Peyer's patch (tissue), 4 donors: ENCODE data around the gene MOB3C. TPM values are rescaled to one million over a fixed set of nuclear protein-coding genes. Genes with fewer than 3 reads are reported as not detected.

Source experiments
- DNase-seq, 3 donors: peaks; one replicate each; pipeline ENCODE4 v3.0.0-alpha.2; 2017 to 2019
- H3K27ac ChIP-seq, 4 donors: fragments of 200-600 bp; sonication (generic); one replicate each; pipeline ENCODE4 v1.5.1; 2016 to 2019
- H3K27me3 ChIP-seq, 2 donors: fragments of 200-600 bp; sonication (generic); one replicate each; pipeline ENCODE4 v1.5.1; 2019
- H3K36me3 ChIP-seq, 3 donors: fragments of 200-600 bp; sonication (generic); one replicate each; pipeline ENCODE4 v1.5.1; 2016 to 2019
- H3K4me1 ChIP-seq, 4 donors: fragments of 200-600 bp; sonication (generic); one replicate each; pipeline ENCODE4 v1.5.1; 2016 to 2019
- H3K4me3 ChIP-seq, 4 donors: fragments of 200-600 bp; sonication (generic); 1 replicate in 3 of 4; 2 replicates in 1 of 4; pipeline ENCODE4 v1.5.1; 2016 to 2019; ENCODE audit warnings: mild to moderate bottlenecking in 1 of 4
- H3K9me3 ChIP-seq, 4 donors: fragments of 200-600 bp; sonication (generic); one replicate each; pipeline ENCODE4 v1.5.1; 2016 to 2019; ENCODE audit warnings: mild to moderate bottlenecking in 1 of 4
- POLR2A ChIP-seq, 2 donors: fragments of 450-650 bp; IDR thresholded peaks; one replicate each; pipeline ENCODE4 v1.5.1; 2017; ENCODE audit warnings: antibody characterized with exemption in 2 of 2, mild to moderate bottlenecking in 2 of 2, moderate library complexity in 2 of 2
- total RNA-seq, 4 donors: library from RNA; depleted of rRNA; stranded (reverse); fragments of >200 nt; gene quantifications; one replicate each; pipeline ENCODE4 v1.1.0, GENCODE V29; 2016
- TF ChIP-seq, protein P1 (sequence below), 6 experiments: fragments of 450-650 bp in 4 of 6; fragments of 200-600 bp in 2 of 6; sonication (generic) in 1 of 6; IDR thresholded peaks; one replicate each; pipeline ENCODE4 v1.5.1; 2017 to 2019; ENCODE audit warnings: antibody characterized with exemption in 6 of 6, mild to moderate bottlenecking in 3 of 6, moderate library complexity in 1 of 6

MOB3C gene
- total RNA-seq, 4 donors from 2014 or later: 7.7 to 22.3 (median 14.5) TPM

DNA sequence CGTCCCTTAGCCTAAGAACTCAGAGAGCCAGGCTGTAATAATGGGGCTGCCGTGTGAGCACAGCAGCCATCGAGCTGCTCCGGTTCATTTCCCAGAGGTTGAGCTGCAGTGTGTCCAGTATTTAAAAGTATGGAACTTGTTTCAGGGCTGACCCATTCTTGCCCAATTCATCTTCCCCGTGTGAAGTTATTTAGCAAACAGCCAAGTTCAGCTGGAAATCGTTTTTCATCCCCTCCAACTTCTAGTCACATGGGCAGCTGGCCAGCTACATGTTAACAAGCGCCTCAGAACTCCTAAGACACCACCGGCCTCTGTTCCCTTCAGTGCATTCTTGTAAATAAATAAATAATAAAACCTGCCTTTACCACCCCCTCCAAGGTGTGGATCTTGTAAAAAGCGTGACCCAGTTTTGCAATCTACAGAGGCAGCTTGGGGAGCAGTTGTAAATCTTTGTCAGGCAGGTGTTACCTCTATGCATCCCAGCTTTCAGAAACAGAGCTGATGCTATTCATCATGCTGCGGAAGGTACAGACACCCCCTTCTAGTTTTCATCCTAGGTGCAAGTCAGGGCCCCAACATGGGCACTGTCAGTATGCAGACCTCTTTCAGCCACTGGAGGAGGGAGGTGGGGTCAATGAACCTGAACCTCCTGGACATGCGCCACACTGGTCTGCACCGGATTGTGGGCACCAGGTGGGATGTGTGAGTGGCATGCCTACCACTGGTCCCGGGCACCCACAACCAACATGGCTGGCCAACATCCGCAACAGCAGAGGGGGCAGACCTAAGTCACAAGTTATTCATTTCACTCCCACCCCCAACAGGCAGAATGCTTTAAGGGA is 46.5 kb downstream of the MOB3C start:
- Histone ChIP-seq H3K36me3 (peaks cover 0 to 47% (median 0%) of the 10 kb centered on the region in 3 donors), H3K27ac (no peak overlapping the region), H3K27me3 (no peaks in the 10 kb centered on the region), H3K4me3 (no peak overlapping the region), H3K9me3 (no peaks in the 10 kb centered on the region), H3K4me1 (no peaks in the 10 kb centered on the region)
- no peak for DNase-seq
- TF ChIP-seq POLR2A (IDR thresholded peaks at IDR 0.05): no peak
- TF ChIP-seq, protein P1, sequence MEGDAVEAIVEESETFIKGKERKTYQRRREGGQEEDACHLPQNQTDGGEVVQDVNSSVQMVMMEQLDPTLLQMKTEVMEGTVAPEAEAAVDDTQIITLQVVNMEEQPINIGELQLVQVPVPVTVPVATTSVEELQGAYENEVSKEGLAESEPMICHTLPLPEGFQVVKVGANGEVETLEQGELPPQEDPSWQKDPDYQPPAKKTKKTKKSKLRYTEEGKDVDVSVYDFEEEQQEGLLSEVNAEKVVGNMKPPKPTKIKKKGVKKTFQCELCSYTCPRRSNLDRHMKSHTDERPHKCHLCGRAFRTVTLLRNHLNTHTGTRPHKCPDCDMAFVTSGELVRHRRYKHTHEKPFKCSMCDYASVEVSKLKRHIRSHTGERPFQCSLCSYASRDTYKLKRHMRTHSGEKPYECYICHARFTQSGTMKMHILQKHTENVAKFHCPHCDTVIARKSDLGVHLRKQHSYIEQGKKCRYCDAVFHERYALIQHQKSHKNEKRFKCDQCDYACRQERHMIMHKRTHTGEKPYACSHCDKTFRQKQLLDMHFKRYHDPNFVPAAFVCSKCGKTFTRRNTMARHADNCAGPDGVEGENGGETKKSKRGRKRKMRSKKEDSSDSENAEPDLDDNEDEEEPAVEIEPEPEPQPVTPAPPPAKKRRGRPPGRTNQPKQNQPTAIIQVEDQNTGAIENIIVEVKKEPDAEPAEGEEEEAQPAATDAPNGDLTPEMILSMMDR (IDR thresholded peaks at IDR 0.05): no peak

DNA sequence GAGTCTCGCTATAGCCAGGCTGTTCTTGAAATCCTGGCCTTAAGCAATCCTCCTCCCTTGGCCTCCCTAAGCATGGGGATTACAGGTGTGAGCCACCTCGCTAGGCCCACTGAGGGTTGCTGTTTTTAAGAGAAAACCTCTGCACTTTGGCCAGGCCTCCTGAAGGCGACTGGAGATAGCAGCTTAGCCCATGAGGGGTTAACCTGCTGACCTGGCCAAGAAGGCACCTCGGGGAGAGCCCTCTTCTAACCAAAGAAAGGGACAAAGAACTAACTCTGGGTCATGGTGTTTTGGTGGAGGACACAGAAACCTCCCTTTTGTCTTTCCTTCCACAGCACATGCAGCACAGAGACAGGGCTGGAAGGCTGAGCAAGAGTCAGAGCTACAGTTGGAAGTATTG is 47.5 kb downstream of the MOB3C start:
- Histone ChIP-seq H3K4me3 (no peak overlapping the region), H3K27me3 (no peaks in the 10 kb centered on the region), H3K4me1 (no peaks in the 10 kb centered on the region), H3K9me3 (no peaks in the 10 kb centered on the region), H3K36me3 (peaks cover 0 to 44% (median 0%) of the 10 kb centered on the region in 3 donors), H3K27ac (no peak overlapping the region)
- TF ChIP-seq POLR2A (IDR thresholded peaks at IDR 0.05): no peak
- TF ChIP-seq, protein P1 (IDR thresholded peaks at IDR 0.05): no peak
- DNase-seq: no peak

DNA sequence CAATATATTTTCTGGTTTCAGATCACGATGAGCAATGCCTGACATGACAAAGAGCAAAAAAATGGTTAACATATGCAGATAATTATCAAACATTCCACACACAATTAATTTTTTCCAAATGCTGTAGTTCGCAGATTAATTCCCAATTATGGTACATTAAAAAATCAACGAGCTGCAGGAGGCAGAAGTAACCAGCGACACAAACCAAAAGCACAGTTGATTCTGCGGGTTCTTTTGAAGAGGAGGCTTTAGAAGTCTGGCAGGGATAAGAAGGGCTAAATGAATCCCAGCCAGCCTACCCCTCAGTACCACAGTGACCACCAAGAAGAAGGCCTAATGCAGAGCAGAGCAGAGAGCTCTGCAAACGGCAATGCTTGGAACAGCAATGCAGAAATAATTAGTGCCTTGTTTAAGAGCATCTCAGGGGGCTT is 48.1 kb downstream of the MOB3C start:
- H3K27me3 ChIP-seq: no peaks in the 10 kb centered on the region
- TF ChIP-seq POLR2A (IDR thresholded peaks at IDR 0.05): no peak
- TF ChIP-seq, protein P1 (IDR thresholded peaks at IDR 0.05): no peak
- peaks cover 0 to 42% (median 0%) of the 10 kb centered on the region in 3 donors for H3K36me3 ChIP-seq
- H3K9me3 ChIP-seq: no peaks in the 10 kb centered on the region
- H3K4me1 ChIP-seq: no peaks in the 10 kb centered on the region
- H3K27ac ChIP-seq: no peak overlapping the region
- H3K4me3 ChIP-seq: no peak overlapping the region
- no peak for DNase-seq

DNA sequence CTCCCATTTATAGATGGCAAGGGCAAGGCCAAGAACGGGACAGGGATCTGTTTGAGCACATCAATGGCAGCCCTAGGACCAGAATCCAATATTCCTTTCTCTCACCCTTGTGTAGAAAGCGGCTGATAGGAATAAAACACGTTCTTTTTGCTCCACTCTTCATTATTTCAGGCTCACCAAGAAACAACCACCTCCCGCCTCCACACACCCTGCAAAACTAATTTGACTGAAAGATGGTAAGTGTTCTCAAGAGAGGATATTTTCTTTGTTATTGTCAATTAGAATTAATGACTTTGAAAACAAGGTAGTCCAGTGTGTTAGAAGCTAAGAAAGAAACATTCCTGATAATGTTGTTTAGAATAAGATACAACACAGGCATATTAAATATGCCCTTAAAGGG is 53.3 kb downstream of the MOB3C start:
- DNase-seq: no peak

DNA sequence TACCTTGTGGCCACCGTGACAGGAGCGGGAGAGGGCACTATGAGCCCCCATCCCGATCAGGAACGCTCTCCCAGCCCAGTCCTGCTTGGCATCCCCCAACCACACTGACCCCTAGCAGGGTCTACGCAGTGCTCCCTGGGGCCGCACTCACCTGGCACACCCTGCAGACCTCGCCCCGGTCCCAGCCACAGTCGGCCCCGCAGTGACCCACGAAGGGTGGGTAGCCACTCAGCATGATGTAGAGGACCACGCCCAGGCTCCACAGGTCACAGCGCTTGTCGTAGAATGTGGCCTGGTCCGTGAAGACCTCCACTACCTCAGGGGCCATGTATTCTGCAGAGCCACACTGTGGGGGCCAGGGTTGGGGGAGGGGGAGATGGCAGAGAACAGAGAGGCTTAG is 54.1 kb downstream of the MOB3C start:
- Histone ChIP-seq H3K27me3 (no peaks in the 10 kb centered on the region), H3K36me3 (peaks cover 0 to 78% (median 0%) of the 10 kb centered on the region in 3 donors), H3K4me3 (no peak overlapping the region), H3K27ac (no peak overlapping the region), H3K4me1 (no peaks in the 10 kb centered on the region), H3K9me3 (no peaks in the 10 kb centered on the region)
- no peak for TF ChIP-seq POLR2A (IDR thresholded peaks at IDR 0.05)
- TF ChIP-seq, protein P1 (IDR thresholded peaks at IDR 0.05): no peak
- no peak for DNase-seq

More for the DNA sequence above, 53.3 kb downstream of the MOB3C start:
- Histone ChIP-seq H3K4me3 (no peak overlapping the region), H3K9me3 (no peaks in the 10 kb centered on the region), H3K27me3 (no peaks in the 10 kb centered on the region), H3K27ac (no peak overlapping the region), H3K36me3 (peaks cover 0 to 78% (median 0%) of the 10 kb centered on the region in 3 donors), H3K4me1 (no peaks in the 10 kb centered on the region)
- TF ChIP-seq POLR2A (IDR thresholded peaks at IDR 0.05): no peak
- TF ChIP-seq, protein P1 (IDR thresholded peaks at IDR 0.05): no peak
